ENCODE measurements around the gene ZC3H12D. TPM values are rescaled to one million over a fixed set of nuclear protein-coding genes. Genes with fewer than 3 reads are reported as not detected.
"Not testable (repeated sequence)": the region's sequence is repeated elsewhere in the genome, so short reads cannot be mapped to it uniquely, and the experiment has no call there.

ZC3H12D gene
- polyA plus RNA-seq, 3 donors = 0.18 to 0.34 (median 0.32) TPM

DNA sequence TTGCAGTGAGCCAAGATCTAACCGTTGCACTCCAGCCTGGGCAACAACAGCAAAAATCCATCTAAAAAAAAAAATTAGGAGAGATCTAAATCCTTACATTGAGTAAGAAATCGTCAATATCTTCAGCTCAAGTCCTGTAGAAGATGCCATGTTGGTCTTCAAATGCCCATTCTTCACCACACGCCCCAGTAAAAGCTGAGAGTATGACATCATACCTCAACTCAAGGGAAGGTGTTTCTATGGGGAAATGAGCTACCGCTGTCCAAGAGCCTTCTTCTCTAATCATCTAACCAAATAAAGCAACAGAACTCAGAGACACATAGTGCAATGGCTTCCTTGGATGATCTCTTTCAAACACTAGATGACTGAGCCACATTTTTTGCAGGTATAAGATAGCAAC is 2.5 kb upstream of the ZC3H12D start:
- no peak for DNase-seq (ENCODE audit: low read depth in 3 of 3, low spot score in 2 of 3)

DNA sequence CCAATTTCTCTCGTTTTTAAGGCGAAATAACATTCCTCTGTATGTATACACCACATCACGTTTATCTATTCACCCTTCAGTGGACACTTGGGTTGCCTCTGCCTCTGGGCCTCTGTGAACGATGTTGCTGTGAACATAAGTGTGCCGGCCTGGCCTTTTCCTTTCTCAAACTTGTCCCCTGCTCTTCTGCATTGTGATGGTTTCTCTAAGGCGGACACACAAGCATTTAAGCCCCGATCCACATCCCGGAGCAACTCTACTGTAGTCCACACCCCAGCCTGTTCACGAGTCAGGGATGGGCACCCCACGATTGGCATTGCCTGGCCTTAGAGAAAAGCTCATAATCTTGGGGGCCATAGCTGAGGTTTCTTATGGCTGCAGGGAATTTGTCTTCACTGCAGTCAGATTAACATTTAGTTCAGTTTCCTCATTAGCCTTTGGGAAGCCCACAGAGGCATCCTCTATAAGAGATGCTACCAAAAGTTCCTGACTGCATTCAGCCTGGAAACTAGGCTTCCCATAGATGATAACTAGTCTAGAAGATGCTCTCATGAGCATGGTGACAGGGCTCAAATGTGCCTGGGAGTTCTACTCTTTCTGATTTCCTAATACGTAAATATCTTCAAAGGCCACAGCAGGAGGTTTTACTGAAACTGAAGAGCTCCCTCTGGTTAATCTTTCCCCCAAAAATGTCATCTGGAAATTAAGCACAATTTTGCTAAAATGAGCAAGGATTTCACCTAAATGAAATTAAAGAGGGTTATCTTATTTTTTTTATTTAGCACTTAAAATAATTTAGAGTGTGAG is 762 bp downstream of the ZC3H12D start:
- DNase-seq (ENCODE audit: low read depth in 3 of 3, low spot score in 2 of 3) = no peak

DNA sequence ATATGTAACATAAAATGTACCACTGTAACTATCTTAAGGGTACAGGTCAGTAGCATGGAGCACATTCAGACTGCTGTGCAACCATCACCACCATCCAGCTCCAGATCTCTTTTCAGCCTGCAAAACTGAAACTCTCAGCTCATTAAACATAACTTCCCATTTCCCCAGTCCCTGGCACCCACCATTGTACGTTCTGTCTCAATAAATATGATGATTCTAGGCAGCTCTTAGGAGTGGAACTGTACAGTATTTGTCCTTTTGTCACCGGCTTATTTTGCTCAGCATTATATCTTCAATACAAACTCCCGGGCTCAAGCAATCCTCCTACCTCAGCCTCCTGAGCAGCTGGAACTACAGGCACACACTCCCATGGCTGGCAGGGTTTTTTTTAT is 1.5 kb downstream of the ZC3H12D start:
- no peak for DNase-seq (ENCODE audit: low read depth in 3 of 3, low spot score in 2 of 3)

DNA sequence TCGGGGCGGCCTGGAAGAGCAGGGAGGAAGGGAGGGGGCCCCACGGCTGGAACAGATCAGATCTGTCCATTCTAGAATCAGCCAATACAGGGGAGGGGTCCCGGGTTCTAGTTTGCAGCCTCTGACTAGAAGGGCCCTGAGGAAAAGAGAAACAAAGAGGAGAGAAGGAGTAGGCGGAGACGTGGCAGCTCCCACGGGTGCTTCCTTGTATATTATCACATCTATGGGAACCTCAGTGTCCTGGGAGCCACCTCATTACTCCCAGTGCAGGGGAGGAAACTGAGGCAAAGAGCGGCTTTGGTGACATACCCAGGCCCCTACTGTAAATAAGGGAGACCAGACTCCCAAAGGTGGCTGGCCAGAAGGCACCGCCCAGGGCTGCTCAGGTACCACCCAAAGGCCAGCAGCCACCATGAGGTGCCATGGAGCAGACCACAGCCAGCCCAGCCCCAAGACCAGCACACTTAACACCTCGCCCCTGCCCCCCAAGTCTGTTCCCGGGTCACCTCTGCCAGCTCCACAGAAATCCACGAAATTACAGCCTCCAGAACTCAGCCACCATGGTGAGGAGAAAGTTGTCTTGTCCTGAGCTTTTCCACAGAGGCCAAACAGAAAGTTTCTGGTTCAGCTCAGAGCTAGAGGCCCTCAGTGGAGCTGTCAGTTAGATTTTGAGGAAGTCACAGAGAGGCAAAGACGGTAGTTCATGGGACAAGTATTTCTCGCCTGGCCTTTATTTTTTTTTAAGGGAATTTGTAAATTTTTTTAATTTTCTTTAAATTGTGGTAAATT is 2.1 kb downstream of the ZC3H12D start:
- no peak for DNase-seq (ENCODE audit: low read depth in 3 of 3, low spot score in 2 of 3)

DNA sequence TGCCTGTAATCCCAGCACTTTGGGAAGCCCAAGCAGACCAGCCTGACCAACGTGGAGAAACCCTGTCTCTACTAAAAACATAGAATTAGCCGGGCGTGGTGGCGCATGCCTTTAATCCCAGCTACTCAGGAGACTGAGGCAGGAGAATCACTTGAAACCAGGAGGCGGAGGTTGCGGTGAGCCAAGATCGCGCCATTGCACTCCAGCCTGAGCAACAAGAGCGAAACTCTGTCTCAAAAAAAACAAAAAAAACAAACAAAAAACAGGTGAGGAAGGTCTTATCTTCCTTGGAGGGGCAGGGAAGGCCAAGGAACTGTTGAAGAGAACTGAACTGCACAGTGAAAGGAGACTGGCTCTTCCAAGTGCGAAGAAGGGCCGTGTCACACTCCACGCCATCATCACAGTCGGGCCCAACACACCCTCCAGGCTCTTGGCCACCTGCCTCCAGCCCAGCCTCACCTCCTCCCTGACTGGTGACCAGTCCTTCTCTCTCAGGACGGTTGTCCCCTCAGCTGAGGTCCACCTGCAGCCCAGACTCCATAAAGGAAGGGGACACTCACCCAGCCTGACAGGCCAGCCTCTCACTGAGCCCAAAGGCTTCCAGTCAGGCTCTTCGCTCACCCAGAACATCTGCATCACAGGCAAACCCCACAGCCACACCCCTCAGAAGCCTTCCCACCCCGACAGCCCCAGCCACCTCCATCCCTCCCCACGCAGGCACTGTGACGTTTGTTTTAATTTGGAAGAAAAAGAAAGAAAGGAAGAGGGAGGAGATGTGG is 4.1 kb downstream of the ZC3H12D start:
- DNase-seq (ENCODE audit: low read depth in 3 of 3, low spot score in 2 of 3) = no peak

DNA sequence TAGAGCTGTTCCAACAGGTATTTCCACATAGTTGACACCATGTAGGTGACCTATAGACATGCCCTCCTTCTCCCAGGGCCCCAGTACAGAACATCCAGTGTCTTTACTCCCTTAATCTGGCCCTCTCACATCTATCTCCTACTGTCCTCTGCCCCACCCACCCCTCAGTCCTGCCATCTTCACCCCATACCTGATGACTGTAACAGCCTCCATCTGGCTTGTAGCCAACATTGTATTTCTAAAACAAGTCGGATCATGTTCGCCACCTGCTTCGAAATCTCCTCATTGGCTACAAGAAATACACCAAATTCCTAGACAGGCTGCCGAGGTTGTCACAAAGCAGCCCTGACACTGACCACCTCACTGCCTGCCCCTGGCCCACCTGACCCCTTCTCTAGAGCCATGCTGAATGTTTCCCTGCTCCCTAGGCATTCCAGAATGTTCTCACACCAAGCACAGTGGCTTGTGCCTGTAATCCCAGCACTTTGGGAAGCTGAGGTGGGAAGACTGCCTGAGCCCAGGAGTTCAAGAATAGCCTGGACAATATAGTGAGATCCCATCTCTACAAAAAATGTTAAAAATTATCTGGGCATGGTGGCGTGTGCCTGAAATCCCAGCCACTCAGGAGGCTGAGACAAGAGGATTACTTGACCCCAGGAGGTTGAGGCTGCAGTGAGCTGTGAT is 6.0 kb downstream of the ZC3H12D start:
- no peak for DNase-seq (ENCODE audit: low read depth in 3 of 3, low spot score in 2 of 3)

DNA sequence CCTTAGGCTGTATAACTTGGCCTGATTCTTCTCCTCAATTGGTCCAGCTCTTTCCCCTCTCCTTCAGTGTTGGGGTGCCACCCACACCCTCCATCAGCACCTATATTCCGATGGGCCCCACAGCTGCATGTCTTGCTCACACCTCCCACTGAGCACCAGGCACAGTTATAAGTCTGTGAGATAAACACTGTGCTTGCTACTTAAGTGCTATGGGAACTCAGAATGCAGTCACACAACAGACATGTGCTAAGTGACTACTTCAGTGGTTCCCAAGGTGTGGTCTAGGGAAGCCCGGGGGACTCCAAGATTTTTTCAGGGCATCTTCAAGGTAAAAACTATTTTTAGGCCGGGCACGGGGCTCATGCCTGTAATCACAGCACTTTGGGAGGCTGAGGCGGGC is 7.3 kb downstream of the ZC3H12D start:
- DNase-seq (ENCODE audit: low read depth in 3 of 3, low spot score in 2 of 3) = no peak

DNA sequence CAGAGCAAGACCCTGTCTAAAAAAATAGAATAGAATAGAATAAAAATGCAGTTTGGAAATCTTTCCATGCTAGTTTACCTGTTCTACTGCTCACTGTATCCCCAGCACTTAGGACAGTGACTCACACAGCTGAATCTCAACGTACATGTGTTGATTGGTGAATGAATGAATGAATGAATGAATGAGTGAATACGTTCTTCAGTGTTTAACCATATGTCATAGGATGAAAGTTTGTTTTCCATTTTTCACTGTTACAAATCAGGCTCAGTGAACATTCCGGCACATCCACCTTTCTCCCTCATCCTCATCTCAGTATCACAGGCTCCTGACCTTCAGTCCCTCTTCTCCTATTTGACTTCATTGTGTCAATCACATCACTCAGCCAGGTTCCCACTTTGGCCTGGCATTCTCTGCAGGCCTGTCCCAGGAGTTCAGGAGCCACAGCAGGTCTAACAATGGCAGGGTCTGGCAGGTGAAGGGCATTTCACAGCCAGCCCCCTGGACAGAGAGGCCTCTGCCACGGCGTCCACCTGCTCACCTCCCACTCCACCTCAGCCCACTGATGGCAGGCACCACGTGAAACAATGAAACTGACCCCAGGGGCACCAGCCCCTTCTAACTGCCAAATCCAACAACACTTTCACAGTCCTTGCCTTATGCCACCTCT is 7.9 kb downstream of the ZC3H12D start:
- no peak for DNase-seq (ENCODE audit: low read depth in 3 of 3, low spot score in 2 of 3)

DNA sequence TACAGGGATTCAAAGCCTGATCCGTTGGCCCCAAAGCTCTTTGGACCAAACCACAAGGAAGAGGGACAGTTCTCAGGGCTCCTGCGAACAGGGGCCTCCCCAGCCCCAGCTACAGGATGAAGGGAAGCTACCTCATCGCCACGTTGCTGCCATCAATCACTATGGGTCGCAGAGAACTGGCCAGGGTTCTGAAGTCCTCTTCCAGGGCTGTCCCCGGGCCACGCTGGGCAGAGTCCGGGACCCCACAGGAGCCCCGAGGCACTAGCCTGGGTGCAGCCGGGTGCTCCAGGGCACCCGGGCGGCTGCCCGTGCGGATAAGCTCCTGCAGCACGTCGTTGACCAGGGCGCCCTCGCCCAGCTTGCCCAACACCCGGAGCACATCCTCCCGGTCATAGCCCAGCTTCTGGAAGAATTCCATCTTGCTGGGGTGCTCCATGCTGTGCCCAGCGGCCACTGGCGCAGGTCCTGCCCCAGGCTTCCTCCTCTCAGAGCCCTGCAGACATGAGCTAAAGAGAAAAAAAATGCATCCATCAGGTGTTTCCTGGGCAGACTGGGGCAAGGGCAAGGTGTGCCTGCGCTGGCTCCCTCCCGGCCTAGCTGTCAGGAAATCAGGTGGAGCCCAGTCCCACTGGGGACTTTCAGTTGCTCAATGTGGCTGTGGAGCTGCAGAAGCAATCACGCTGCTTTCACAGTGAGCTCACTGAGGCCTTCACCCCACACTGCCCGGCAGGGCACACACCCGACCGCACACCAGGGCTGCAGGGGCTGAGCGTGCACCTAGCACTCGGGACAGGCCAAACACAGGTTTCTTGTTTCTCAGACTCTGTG is 10.5 kb downstream of the ZC3H12D start:
- DNase-seq (ENCODE audit: low read depth in 3 of 3, low spot score in 2 of 3) = no peak

DNA sequence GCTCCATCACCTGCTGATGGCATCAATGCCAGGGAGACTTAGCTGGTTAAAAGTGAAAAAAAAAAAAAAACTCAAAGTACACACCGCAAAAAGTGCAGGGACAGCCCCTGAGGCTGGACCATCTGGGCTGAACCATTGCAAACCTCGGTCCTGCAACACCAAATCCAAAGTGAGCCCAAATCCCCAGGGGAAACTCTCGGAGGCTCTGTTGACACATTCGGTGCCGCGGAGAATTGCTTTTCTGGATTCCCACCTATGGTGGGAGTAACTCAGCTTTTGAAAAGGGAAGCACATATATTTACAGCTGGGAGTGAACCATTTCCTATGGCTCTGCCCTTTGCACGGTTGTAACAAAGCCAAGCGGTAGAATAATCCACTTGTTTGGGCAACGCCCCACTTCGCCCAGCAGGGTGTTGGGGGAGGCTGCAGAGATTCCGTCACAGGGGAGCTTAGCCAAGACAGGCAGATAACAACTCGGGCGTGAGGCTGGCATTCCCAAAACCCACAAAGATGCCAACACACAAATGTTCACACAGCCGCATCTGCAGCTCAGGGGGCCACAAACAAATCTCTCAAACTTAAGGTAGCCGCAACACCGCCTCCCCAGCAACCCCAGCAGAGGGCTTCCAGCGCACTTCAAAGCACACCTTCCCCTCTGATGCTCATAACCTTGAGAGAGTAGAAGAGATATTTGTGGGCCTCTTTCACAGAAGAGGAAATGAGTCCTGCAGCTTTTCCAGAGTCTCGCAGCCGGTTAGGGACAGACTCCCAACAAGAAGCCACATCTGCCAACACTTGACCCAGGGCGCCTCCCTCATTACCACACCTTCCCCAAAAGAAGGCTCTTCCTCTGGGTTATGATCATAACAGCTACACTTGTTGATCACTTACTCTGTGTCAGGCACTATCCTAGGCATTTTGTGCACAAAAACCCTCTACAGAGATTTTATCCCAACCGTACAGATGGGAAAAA is 11.4 kb downstream of the ZC3H12D start:
- no peak for DNase-seq (ENCODE audit: low read depth in 3 of 3, low spot score in 2 of 3)

DNA sequence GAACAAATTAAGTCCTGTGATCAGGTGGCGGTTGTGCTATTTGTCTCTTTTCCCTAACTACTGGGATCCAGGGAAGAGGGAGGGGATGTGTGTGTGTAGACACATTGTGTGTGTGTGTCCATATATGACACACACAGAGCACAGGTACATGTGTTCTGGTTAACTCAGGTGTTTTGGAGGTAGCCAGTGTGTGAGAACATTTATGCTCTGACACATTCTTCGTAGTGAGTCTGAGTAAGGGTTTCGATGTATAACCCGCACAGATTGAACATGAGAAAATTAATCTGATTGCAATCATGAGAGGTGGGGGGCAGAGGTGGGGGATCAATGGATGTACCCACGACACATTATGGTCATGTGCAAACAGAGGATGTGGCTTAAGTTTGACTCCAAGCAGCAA is 12.6 kb downstream of the ZC3H12D start:
- no peak for DNase-seq (ENCODE audit: low read depth in 3 of 3, low spot score in 2 of 3)

DNA sequence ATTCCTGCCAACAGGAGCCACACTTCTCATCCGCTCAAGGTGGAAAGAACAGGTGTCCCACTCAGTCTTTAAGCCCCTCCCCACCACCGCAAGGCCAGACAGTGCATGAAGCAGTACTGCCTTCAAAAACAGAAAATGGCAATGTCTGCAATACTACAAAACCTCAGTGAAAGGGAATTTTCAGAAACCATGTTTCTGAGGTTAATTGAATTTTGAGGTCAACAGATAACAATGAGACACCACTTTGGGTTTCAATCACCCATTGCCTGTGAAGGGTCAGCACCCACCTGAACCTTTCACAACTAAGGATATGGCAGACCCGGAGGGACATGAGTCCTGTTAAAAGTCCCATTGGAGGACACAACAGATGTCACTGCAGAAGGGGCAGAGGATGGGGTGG is 13.0 kb downstream of the ZC3H12D start:
- no peak for DNase-seq (ENCODE audit: low read depth in 3 of 3, low spot score in 2 of 3)

DNA sequence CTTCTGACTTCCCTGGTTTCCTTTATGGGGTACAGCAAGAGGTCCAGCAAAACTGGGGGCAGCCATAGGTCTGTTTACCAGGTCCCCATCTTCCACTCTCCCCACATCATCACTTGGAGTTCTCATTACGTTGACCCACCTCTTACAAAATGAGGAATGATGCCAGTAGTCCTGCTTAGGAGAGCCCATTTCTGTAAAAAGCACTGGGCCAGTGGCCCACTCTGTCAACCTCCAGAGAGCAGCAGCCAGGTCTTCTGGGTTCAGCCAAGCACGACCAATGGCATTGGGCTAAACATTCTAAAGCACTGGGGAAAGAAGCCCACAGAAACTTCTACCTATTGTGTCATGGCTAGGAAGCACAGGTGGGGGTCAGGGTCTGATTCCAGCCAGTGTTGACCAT is 13.9 kb downstream of the ZC3H12D start:
- DNase-seq (ENCODE audit: low read depth in 3 of 3, low spot score in 2 of 3) = no peak

DNA sequence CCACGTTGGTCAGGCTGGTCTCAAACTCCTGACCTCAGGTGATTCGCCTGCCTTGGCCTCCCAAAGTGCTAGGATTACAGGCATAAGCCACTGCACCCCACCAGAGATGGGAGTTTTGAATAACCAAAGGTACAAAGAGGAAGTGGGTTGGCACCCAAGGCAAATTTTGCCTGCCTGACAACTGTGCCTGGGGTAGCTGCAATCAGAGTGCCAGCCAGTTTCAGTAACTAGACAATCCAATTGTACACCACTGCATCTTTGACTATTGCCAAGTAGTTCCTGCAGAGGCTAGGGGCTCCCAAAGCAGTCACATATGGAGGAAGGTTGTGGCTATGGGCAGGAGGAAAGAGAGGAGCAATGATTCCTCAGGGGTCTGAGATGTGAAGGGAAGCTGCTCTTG is 16.6 kb downstream of the ZC3H12D start:
- DNase-seq (ENCODE audit: low read depth in 3 of 3, low spot score in 2 of 3) = no peak

DNA sequence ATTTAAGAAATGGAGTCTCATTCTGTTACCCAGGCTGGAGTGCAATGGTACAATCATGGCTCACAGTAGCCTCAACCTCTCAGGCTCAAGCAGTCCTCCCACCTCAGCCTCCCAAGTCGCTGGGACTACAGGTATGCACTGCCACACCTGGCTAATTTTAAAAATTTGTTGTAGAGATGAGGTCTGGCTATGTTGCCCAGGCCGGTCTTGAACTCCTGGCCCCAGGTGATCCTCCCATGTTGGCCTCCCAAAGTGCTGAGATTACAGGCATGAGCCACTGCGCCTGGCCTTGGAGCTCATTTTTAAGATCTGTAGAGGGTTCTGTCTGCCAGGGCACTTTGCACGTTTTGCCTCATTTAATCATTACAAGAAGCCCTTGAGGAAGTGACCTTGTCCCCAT is 17.5 kb downstream of the ZC3H12D start:
- no peak for DNase-seq (ENCODE audit: low read depth in 3 of 3, low spot score in 2 of 3)

DNA sequence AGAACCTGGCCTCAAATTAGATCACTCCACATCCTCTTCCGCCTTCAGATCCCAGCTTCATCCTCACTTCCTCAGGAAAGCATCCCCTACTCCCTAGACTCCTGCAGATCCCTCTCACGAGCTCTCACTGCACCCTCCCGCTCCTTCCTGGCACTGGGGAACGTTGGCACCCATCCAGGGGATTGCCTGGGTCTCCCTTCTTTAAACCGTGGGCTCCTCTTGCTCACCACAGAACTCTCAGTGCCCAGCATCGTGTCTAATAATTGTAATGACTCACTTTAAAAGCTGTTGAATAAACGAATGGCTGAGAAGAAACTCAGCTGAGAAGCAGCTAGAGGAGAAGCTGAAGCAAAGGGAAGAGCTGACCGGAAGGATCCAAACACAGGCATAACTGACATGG is 20.4 kb downstream of the ZC3H12D start:
- no peak for DNase-seq (ENCODE audit: low read depth in 3 of 3, low spot score in 2 of 3)

DNA sequence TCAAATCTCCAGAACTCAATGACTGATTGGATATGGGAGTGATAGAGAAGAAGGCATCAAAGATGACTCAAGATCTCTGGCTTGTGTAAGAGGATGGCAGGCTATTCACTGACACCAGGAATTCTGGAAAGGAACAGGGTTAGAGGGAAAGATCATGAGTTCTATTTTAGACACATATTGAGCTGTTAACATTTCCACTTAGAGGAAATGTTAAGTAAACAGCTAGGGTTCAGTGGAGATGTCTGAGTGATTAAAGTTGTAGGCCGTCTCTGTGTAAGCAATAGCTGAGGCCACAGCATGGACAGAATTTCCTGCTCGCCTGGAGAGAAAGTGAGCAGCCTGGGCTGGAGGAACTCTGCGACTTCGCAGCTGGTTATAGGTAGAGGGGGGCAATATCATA is 21.0 kb downstream of the ZC3H12D start:
- DNase-seq (ENCODE audit: low read depth in 3 of 3, low spot score in 2 of 3) = no peak

DNA sequence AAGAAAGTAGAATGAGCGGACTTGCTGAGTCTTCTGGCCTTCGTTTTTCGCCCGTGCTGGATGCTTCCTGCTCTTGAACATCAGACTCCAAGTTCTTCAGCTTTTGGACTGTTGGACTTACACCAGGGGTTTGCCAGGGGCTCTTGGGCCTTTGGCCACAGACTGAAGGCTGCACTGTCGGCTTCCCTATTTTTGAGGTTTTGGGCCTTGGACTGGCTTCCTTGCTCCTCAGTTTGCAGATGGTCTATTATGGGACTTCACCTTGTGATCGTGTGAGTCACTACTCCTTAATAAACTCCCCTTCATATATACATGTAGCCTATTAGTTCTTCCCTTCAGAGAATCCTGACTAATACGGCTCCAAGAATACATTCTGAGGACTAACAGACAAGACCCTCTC is 22.1 kb downstream of the ZC3H12D start:
- not testable (repeated sequence) for DNase-seq (ENCODE audit: low read depth in 3 of 3, low spot score in 2 of 3)
